IMR-90 (cell line): ENCODE measurements around the gene ERN1. TPM values are rescaled to one million over a fixed set of nuclear protein-coding genes. Genes with fewer than 3 reads are reported as not detected.

Experiments
- ATAC-seq: fragments of 200-7000 bp; cut with Tn5 transposase; 2 replicates; pipeline ENCODE4 v1.9.1; 2020; ENCODE audit warnings: low read depth, mild to moderate bottlenecking, moderate library complexity
- BruUV-seq: library from RNA; stranded (reverse); fragments of 400-500 nt; replicated peaks from 2 replicates; lab custom pipeline; 2021; lab: Mats Ljungman, UMichigan
- CTCF ChIA-PET: fragments of 300-600 bp; formaldehyde crosslinking; extraction: SDS; loops from one replicate; lab custom pipeline; 2021; ENCODE audit warnings: antibody characterized with exemption; lab: Yijun Ruan, JAX
- POLR2A ChIA-PET: fragments of 300-600 bp; sonication (Branson Sonifier 250); formaldehyde crosslinking; loops from one replicate; lab custom pipeline; 2022; ENCODE audit warnings: antibody characterized with exemption; ENCODE audit not compliant: unreplicated experiment; lab: Charles Lee
- DNase-seq: peaks from one replicate; pipeline ENCODE4 v3.0.0; 2013
- H2AFZ ChIP-seq: replicated peaks from 2 replicates; pipeline ENCODE3; 2013; ENCODE audit warnings: low read length, mild to moderate bottlenecking; ENCODE audit not compliant: poor library complexity
- H2AK5ac ChIP-seq: 2 replicates; pipeline ENCODE4 v1.6.1; 2013; ENCODE audit warnings: low read depth, low read length, inconsistent platforms
- H2AK9ac ChIP-seq: replicated peaks from 2 replicates; pipeline ENCODE3; 2013; ENCODE audit warnings: mild to moderate bottlenecking, low read depth, low read length, moderate library complexity; ENCODE audit not compliant: poor library complexity
- H2BK120ac ChIP-seq: 2 replicates; pipeline ENCODE4 v1.6.1; 2013; ENCODE audit warnings: low read depth, low read length, inconsistent platforms
- H2BK15ac ChIP-seq: 3 replicates; pipeline ENCODE4 v1.6.1; 2013; ENCODE audit warnings: low read depth, low read length, inconsistent platforms
- H2BK20ac ChIP-seq: 2 replicates; pipeline ENCODE4 v1.6.1; 2013; ENCODE audit warnings: low read depth, mild to moderate bottlenecking, inconsistent platforms, low read length, moderate library complexity
- H2BK5ac ChIP-seq: 2 replicates; pipeline ENCODE4 v1.6.1; 2013; ENCODE audit warnings: mild to moderate bottlenecking, low read depth, low read length, inconsistent platforms; ENCODE audit not compliant: poor library complexity, severe bottlenecking
- H3K14ac ChIP-seq: replicated peaks from 2 replicates; pipeline ENCODE4 v1.6.1; 2013; ENCODE audit warnings: low read depth, low read length, inconsistent platforms
- H3K18ac ChIP-seq: 2 replicates; pipeline ENCODE4 v1.6.1; 2013; ENCODE audit warnings: low read depth, low read length, control low read depth
- H3K23ac ChIP-seq: 2 replicates; pipeline ENCODE4 v1.6.1; 2013; ENCODE audit warnings: low read depth, low read length, inconsistent platforms
- H3K27ac ChIP-seq: 2 replicates; pipeline ENCODE4 v1.5.1; 2013; ENCODE audit warnings: mild to moderate bottlenecking, control low read depth, low read length; ENCODE audit not compliant: insufficient read depth
- H3K27me3 ChIP-seq: 2 replicates; pipeline ENCODE4 v1.6.1; 2013; ENCODE audit warnings: low read length; ENCODE audit not compliant: control insufficient read depth, insufficient read depth
- H3K36me3 ChIP-seq: 2 replicates; pipeline ENCODE4 v1.6.1; 2013; ENCODE audit warnings: low read length, mixed read lengths; ENCODE audit not compliant: control insufficient read depth, insufficient read depth
- H3K4ac ChIP-seq: 2 replicates; pipeline ENCODE4 v1.6.1; 2013; ENCODE audit warnings: low read depth, low read length, inconsistent platforms
- H3K4me1 ChIP-seq: 2 replicates; pipeline ENCODE4 v1.6.1; 2013; ENCODE audit warnings: low read length, mixed read lengths; ENCODE audit not compliant: control insufficient read depth, insufficient read depth
- H3K4me2 ChIP-seq: 2 replicates; pipeline ENCODE4 v1.6.1; 2013; ENCODE audit warnings: low read depth, mild to moderate bottlenecking, control low read depth, low read length, moderate library complexity
- H3K4me3 ChIP-seq: 2 replicates; pipeline ENCODE4 v1.5.1; 2013; ENCODE audit warnings: low read depth, mild to moderate bottlenecking, control low read depth, low read length, moderate library complexity; ENCODE audit not compliant: insufficient read depth
- H3K56ac ChIP-seq: 2 replicates; pipeline ENCODE4 v1.6.1; 2013; ENCODE audit warnings: low read length, inconsistent platforms; ENCODE audit not compliant: insufficient read depth; ENCODE audit errors: extremely low read depth
- H3K79me1 ChIP-seq, 2 experiments: 2 replicates each; pipeline ENCODE4 v1.6.1; 2013; ENCODE audit warnings: low read length in 2 of 2, inconsistent platforms in 1 of 2, low read depth in 1 of 2
- H3K9ac ChIP-seq: 2 replicates; pipeline ENCODE4 v1.6.1; 2013; ENCODE audit warnings: low read depth, low read length, control low read depth
- H3K9me1 ChIP-seq: 2 replicates; pipeline ENCODE4 v1.6.1; 2013; ENCODE audit warnings: low read length, inconsistent platforms; ENCODE audit not compliant: insufficient read depth
- H3K9me3 ChIP-seq: 2 replicates; pipeline ENCODE4 v1.6.1; 2013; ENCODE audit warnings: low read length; ENCODE audit not compliant: control insufficient read depth, insufficient read depth
- H4K20me1 ChIP-seq: 2 replicates; pipeline ENCODE4 v1.6.1; 2013; ENCODE audit warnings: low read length, inconsistent platforms; ENCODE audit not compliant: insufficient read depth
- H4K5ac ChIP-seq: 2 replicates; pipeline ENCODE4 v1.6.1; 2013; ENCODE audit warnings: mild to moderate bottlenecking, low read depth, low read length, control low read depth
- H4K8ac ChIP-seq, 2 experiments: 2 replicates each; pipeline ENCODE4 v1.6.1; 2013; ENCODE audit warnings: low read depth in 2 of 2, low read length in 2 of 2, control low read depth in 1 of 2, inconsistent platforms in 1 of 2
- H4K91ac ChIP-seq: 2 replicates; pipeline ENCODE4 v1.6.1; 2013; ENCODE audit warnings: low read depth, low read length, inconsistent platforms; ENCODE audit not compliant: insufficient read depth
- CEBPB ChIP-seq: IDR thresholded peaks from 2 replicates; pipeline ENCODE4 v1.6.1; 2012; ENCODE audit warnings: low read depth, low read length, improper control_type of control experiment
- CHD1 ChIP-seq: IDR thresholded peaks from 2 replicates; pipeline ENCODE4 v1.6.1; 2012; ENCODE audit warnings: low read depth, low read length, improper control_type of control experiment
- whole genome bisulfite sequencing, 2 experiments: methylation state at CpG; one replicate each; pipeline versions ENCODE4 v1.1.5 to v1.1.7; 2013; ENCODE audit warnings: missing lambda C conversion rate in 2 of 2; ENCODE audit not compliant: insufficient read length in 1 of 2; ENCODE audit errors: extremely low coverage in 2 of 2; 5-methylcytosine and 5-hydroxymethylcytosine counted together
- dilution Hi-C: fragments of 300-500 bp; cut with HindIII; formaldehyde crosslinking; loops from one replicate; pipeline ENCODE4 v1.14.3; 2018; ENCODE audit warnings: low sequenced_read_pairs; ENCODE audit not compliant: unreplicated experiment
- in situ Hi-C: fragments of 300-500 bp; cut with MboI; formaldehyde crosslinking; loops from 3 replicates; pipeline ENCODE4 v1.14.3; 2019; ENCODE audit warnings: low sequenced_read_pairs, inconsistent platforms, mixed read lengths
- intact Hi-C: fragments of 100-400 bp; cut with micrococcal nuclease; formaldehyde crosslinking; loops from 2 replicates; pipeline ENCODE4 v1.10.0; 2022
- polyA plus RNA-seq, 3 experiments: library from polyadenylated mRNA; depleted of rRNA; stranded (reverse); fragments of >200 nt; gene quantifications; 2 replicates each; pipeline ENCODE4 v1.2.3, GENCODE V29; 2012; ENCODE audit warnings: low replicate concordance in 1 of 3
- total RNA-seq: library from RNA; depleted of rRNA; stranded (reverse); fragments of >200 nt; gene quantifications from 2 replicates; pipeline ENCODE4 v1.2.3, GENCODE V29; 2012

The ERN1 gene
- total and polyA plus RNA-seq, 2 of the 4 experiments (the other 2 are of a cell fraction) = 2.7 to 4.1 TPM

DNA sequence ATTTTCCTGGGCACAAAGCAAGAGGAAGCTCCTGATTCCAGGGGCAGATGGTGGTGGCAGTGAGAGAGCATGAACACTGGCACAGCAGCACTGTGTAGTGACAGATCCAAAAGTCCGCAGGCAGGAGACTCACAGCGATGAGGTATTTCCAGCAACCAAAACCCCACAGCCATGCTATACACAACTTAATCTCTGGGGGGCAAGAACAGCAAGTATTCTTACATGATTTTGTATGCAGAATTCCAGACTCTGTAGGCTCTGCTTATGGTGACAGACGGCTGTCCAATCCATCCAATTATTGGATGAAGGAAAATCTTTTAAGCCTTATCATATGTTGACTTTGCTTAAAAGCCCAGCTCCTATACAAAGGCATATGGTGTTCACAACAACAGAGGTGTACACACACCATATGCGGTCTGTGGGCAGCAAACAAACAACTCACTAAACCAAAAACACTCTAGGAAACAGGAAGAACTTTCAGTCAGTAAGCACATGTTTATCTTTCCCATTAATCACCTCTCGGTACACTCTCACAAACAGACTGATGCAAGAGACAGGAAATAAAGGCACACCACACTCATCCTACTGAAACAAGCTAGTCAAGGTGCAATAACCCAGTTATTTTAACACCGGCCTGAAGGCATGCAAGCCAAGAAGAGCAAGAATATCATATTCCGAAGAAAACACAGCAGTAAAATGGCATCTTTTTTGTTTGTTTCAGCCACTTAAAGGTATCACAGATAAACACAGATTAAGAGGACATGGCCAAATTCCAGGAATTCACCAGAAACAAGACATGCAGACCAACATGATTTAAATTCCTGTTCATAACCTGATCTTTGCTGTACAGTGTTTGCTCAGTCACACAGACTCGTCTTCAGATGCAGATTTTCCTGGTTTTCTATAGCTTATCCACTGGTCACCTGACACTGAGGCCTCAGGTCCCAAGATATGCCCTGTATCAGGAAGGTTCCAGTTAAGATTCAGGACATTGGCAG lies 47.8 kb downstream of the ERN1 start:
- ChIA-PET CTCF (no interaction called here), POLR2A (no interaction called here)
- H3K79me1 ChIP-seq = peaks cover 15 to 32% of the 10 kb centered on the region in 2 experiments
- H4K20me1 ChIP-seq = no peaks in the 10 kb centered on the region
- 47% methylated on average over 5 of the region's 8 CpGs; no CpG with 5 or more reads in 1 of the 2 experiments for WGBS, 2 experiments
- H2BK20ac ChIP-seq = peak overlapping the region; percentile 90
- H3K23ac ChIP-seq = peak overlapping the region; percentile 21
- no TSS peak for BruUV-seq
- H3K27ac ChIP-seq = peak overlapping the region; percentile 7; the same call in 1 of the 2 replicates
- peak overlapping the region; percentile 69 for H3K18ac ChIP-seq
- no peaks in the 10 kb centered on the region for H3K27me3 ChIP-seq
- ATAC-seq (peak; percentile 57), DNase-seq (peak; percentile 82)
- H4K5ac ChIP-seq = peak overlapping the region; percentile 65
- no peak overlapping the region for H3K4me3 ChIP-seq
- H2BK15ac ChIP-seq = peak overlapping the region; percentile 67; the same call in 1 of the 3 replicates
- peak overlapping the region; percentile 11 for H2AK9ac ChIP-seq
- H3K14ac ChIP-seq = peak overlapping the region; percentile 66
- peak overlapping the region; percentile 27 for H2BK5ac ChIP-seq
- dilution Hi-C loops = no loop called here
- peaks cover 2% of the 10 kb centered on the region; the same call in 1 of the 2 replicates for H3K36me3 ChIP-seq
- H4K91ac ChIP-seq = peak overlapping the region; percentile 87
- H2AFZ ChIP-seq = no peak overlapping the region
- TF ChIP-seq CHD1 (no peak), CEBPB (peak; percentile 92)
- peak overlapping the region; percentile 94 for H2BK120ac ChIP-seq
- intact Hi-C loops = loop anchor here (5.0 kb wide), 1 partner anchor 45 kb away; no protein-coding TSS in a partner anchor
- H3K4me1 ChIP-seq = peaks cover 18% of the 10 kb centered on the region
- no peaks in the 10 kb centered on the region for H3K9me3 ChIP-seq
- H3K56ac ChIP-seq = no peak overlapping the region
- peak overlapping the region; percentile 1 to 59; a peak in 3 of 4 replicates for H4K8ac ChIP-seq
- H2AK5ac ChIP-seq = peak overlapping the region; percentile 90
- in situ Hi-C loops = no loop called here
- peak overlapping the region; percentile 78 for H3K4ac ChIP-seq
- peaks cover 20% of the 10 kb centered on the region; the same call in 1 of the 2 replicates for H3K9me1 ChIP-seq
- H3K4me2 ChIP-seq = peak overlapping the region; percentile 58; the same call in 1 of the 2 replicates
- no peak overlapping the region for H3K9ac ChIP-seq
